Astrocyte of the cerebellum (primary cell): ENCODE data around the gene SP2.

ENCODE experiments used
- DNase-seq: peaks from one replicate; pipeline ENCODE4 v3.0.0-alpha.2; 2011; ENCODE audit warnings: low read depth
- H3K4me3 ChIP-seq: 2 replicates; pipeline ENCODE4 v1.5.1; 2011; ENCODE audit warnings: mild to moderate bottlenecking, low read depth, low read length, moderate library complexity
- in situ Hi-C: cut with HindIII; loops from 2 replicates; pipeline ENCODE4 v1.10.0; 2017; ENCODE audit warnings: low sequenced_read_pairs
- TF ChIP-seq, protein P1 (sequence below): IDR thresholded peaks from 2 replicates; pipeline ENCODE4 v1.5.1; 2012; ENCODE audit warnings: low read length, low read depth, moderate library complexity, mild to moderate bottlenecking; ENCODE audit errors: missing control alignments

SP2 gene

DNA sequence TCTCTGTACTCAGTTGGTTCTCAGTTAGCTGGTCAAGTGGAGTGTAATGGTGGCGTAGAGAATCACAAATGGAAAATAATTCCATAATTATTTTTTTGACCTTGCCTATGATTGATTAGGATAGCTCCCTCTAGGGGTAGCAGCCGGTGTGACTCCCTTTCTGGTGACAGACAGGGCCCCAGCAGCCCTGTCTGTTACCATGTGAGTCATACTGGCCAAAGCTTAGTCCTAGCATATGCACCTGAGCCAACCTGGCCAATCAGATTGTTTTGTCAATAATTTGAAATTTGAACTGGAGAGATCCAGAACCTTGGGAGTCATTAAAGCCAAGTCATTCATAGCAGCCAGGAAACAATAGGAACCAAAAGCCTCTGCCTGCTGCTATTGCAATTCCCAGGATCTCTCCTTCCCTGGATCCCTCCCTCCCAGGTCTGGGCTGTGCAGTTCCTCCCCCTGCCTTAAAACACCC, 50.9 kb downstream of the SP2 start:
- DNase-seq, result peak; percentile 52
- in situ Hi-C loops, result no loop called here
- TF ChIP-seq, protein P1, sequence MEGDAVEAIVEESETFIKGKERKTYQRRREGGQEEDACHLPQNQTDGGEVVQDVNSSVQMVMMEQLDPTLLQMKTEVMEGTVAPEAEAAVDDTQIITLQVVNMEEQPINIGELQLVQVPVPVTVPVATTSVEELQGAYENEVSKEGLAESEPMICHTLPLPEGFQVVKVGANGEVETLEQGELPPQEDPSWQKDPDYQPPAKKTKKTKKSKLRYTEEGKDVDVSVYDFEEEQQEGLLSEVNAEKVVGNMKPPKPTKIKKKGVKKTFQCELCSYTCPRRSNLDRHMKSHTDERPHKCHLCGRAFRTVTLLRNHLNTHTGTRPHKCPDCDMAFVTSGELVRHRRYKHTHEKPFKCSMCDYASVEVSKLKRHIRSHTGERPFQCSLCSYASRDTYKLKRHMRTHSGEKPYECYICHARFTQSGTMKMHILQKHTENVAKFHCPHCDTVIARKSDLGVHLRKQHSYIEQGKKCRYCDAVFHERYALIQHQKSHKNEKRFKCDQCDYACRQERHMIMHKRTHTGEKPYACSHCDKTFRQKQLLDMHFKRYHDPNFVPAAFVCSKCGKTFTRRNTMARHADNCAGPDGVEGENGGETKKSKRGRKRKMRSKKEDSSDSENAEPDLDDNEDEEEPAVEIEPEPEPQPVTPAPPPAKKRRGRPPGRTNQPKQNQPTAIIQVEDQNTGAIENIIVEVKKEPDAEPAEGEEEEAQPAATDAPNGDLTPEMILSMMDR, result peak; percentile 87
- H3K4me3 ChIP-seq, result no peak overlapping the region

DNA sequence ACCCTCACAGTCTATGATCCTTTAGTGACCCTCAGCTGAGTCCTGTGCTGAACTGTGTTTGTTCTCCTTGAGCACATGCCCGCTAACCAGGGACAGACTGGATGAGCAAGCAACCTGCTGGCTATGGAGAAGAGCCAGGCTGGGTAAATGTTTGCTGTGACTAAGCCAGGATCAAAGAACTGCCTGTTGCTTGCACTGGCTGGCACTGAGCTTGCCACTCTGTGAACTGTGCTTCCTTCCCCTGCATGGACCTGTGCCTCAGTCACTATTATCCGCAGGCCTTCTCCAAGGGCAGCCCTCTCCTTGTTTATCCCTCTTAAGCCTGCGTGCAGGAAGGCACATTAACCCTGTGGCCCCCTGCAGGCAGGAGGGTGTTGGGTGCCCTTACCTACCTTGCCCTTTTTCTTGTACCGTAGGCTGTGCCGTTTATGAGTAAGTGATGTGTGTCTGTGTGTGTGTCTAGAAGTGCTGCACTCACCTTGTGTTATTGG, 52.7 kb downstream of the SP2 start:
- H3K4me3 ChIP-seq, result no peak overlapping the region
- TF ChIP-seq, protein P1, result no peak
- DNase-seq, result no peak
- in situ Hi-C loops, result no loop called here

DNA sequence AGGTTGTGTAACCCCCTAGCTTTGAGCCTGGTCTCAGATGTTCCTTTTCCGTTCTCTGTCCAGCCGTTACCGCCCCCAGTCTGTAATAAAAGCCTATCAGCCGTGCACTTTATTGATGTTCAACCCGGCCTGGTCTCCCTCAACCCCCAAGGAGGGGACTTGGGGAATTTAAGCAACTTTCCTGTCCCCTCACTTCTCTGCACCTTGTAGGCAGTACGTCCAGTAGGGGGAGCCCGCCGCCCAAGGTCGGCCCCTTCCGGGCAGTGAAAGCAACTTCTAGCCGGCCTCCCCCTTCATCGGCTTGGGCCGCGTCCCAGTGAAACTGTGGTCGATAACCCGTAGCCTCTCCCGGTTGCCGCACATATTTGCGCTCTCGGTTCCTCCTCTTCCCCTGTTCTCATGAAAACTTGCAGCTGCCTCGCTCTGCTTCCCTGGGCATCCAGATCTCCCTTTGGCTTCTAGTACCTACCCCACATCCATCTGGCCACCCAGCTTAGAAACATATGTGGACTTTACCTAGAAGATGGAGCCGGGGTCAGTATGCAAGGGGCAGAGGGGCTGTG, 53.2 kb downstream of the SP2 start:
- TF ChIP-seq, protein P1, result peak; percentile 95
- in situ Hi-C loops, result no loop called here
- DNase-seq, result peak; percentile 70
- peak overlapping the region; percentile 18 for H3K4me3 ChIP-seq

DNA sequence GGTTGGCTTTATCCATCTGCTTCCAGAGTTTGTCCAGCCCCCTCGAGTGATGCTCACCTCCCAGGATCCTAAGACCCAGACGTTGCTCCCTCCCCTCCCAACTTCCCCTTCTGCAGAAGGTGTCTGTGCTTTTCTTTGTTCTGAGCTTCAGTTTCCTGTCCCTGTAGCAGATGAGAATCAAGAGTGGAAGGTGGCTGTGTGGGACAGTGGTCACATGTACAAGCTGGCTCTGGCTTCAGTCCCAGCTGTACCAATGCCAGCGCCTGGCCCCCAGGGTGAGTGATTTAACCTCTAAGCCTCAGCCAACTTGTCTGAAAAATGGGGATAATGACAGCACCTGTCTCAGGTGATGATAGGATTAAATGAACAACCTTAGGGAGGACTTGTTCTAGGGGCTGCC, 53.9 kb downstream of the SP2 start:
- no peak overlapping the region for H3K4me3 ChIP-seq
- in situ Hi-C loops, result loop anchor here (5.0 kb wide), 1 partner anchor 47 kb away; no protein-coding TSS in a partner anchor
- DNase-seq, result no peak
- TF ChIP-seq, protein P1, result no peak

DNA sequence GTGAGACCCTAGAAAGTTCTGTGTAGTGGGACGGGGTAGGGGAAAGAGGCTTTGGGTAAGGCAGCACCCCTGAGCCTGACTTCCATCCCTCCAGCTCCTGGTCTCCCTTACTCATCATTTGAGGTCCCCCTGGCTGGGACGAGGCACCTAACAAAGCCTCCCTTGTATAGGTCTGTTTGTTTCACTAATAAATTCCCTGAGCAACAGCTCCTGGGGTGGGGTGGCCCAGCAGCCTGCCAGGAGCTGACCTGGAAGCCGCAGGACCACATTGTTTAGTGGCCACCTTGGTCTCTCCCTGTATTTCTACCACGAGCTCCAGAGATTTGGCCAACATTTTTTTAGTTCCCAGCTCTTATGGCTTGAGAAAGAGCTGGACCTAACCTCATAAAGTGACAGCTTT, 54.4 kb downstream of the SP2 start:
- no peak for DNase-seq
- TF ChIP-seq, protein P1, result no peak
- in situ Hi-C loops, result loop anchor here (5.0 kb wide), 1 partner anchor 47 kb away; no protein-coding TSS in a partner anchor
- H3K4me3 ChIP-seq, result no peak overlapping the region

DNA sequence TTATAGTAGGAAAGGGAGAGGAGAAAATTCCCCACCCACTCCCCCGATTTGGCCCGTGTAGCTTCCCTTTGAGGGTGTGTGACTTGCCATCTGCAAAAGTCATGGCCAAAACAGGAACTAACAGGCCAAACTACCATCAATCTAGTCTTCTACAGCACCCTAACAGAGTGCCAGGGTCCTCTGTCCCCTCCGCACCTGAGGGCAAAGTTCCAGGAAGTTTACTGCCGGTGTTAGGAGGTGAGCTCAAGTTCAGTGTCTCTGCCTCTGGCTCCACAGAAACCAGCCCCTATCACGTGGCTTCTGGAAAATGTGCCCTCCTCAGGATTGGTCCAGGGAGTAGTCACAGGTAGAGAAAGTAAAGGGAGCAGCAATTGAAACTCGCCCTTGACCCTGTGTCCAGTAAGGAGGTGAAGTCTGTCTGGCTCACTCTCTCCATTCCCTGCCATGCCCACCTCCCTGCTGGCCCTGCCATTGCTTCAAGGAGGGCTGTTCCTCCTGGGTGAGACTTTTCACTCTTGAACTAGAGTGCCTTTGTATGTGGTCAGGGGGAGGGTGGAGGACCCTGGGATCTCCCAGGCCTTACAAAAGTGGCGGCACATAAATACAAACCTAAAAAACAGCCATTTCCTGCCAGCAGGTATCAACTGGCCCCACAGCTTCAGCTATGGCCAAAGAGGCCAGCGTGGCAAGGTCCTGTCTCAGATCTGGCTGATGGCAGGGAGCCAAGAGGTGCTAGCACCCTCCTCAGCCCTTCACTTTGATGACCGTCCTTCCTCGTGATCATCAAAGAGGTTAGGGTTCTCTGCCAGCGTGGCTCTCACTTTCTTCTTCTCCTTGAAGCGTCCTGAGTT, 56.4 kb downstream of the SP2 start:
- TF ChIP-seq, protein P1, result no peak
- in situ Hi-C loops, result loop anchor here (5.0 kb wide), 1 partner anchor 45 kb away; no protein-coding TSS in a partner anchor
- no peak overlapping the region for H3K4me3 ChIP-seq
- DNase-seq, result no peak
